Endothelial cell of umbilical vein (primary cell): ENCODE results near the gene PDGFB. TPM values are rescaled to one million over a fixed set of nuclear protein-coding genes. Genes with fewer than 3 reads are reported as not detected.

Experiments used
- BruUV-seq: library from RNA; stranded (reverse); fragments of 400-500 nt; replicated peaks from 2 replicates; lab custom pipeline; 2021; lab: Mats Ljungman, UMichigan
- CTCF ChIA-PET: fragments of 300-600, 350-600 bp; sonication (Branson Sonifier 250); formaldehyde crosslinking; loops from one replicate; lab custom pipeline; 2021; ENCODE audit warnings: antibody characterized with exemption, inconsistent platforms; lab: Charles Lee
- POLR2A ChIA-PET: fragments of 300-600, 350-600 bp; sonication (Branson Sonifier 250); formaldehyde crosslinking; loops from one replicate; lab custom pipeline; 2021; ENCODE audit warnings: antibody characterized with exemption, inconsistent platforms; lab: Charles Lee
- DNase-seq: peaks from one replicate; pipeline ENCODE4 v3.0.0-alpha.2; 2011; ENCODE audit warnings: low read depth, low spot score
- FAIRE-seq: peaks from 2 replicates; lab custom pipeline; 2011; peaks lifted over from hg19 to GRCh38; lab: Jason Lieb, UNC
- H2AFZ ChIP-seq: 2 replicates; pipeline ENCODE4 v1.6.0; 2012; ENCODE audit warnings: low read depth, low read length, control low read depth, inconsistent platforms
- H3K27ac ChIP-seq: 2 replicates; pipeline ENCODE4 v1.5.1; 2011; ENCODE audit warnings: low read depth, mild to moderate bottlenecking, control low read depth, low read length, moderate library complexity; ENCODE audit not compliant: insufficient read depth
- H3K27me3 ChIP-seq, 2 experiments: 2 replicates each; pipeline versions ENCODE4 v1.6.0 to v1.6.1; 2011; ENCODE audit warnings: low read length in 2 of 2, mixed read lengths in 1 of 2; ENCODE audit not compliant: control insufficient read depth in 2 of 2, insufficient read depth in 2 of 2
- H3K36me3 ChIP-seq, 2 experiments: 2 replicates in 1 of 2; 3 replicates in 1 of 2; pipeline ENCODE4 v1.5.1; 2011; ENCODE audit warnings: low read length in 2 of 2, mild to moderate bottlenecking in 1 of 2, moderate library complexity in 1 of 2; ENCODE audit not compliant: control insufficient read depth in 2 of 2, insufficient read depth in 2 of 2; ENCODE audit errors: extremely low read depth in 1 of 2
- H3K4me1 ChIP-seq: 3 replicates; pipeline ENCODE4 v1.5.1; 2011; ENCODE audit warnings: mild to moderate bottlenecking, low read length; ENCODE audit not compliant: control insufficient read depth, insufficient read depth; ENCODE audit errors: extremely low read depth
- H3K4me2 ChIP-seq: 2 replicates; pipeline ENCODE4 v1.6.1; 2011; ENCODE audit warnings: low read length, control low read depth, mixed read lengths; ENCODE audit not compliant: insufficient read depth
- H3K4me3 ChIP-seq, 3 experiments: fragments of 200-600 bp in 1 of 3; sonication (generic), shearing (Covaris generic) in 1 of 3; replicated peaks in 1 of 3; 2 replicates each; pipeline ENCODE4 v1.5.1; 2011 to 2016; ENCODE audit warnings: control low read depth in 3 of 3, low read length in 3 of 3, mild to moderate bottlenecking in 2 of 3, inconsistent platforms in 1 of 3, low read depth in 1 of 3, moderate library complexity in 1 of 3; ENCODE audit not compliant: insufficient read depth in 1 of 3
- H3K79me2 ChIP-seq: 2 replicates; pipeline ENCODE4 v1.6.0; 2012; ENCODE audit warnings: low read length, inconsistent platforms; ENCODE audit not compliant: control insufficient read depth, insufficient read depth
- H3K9ac ChIP-seq: replicated peaks from 2 replicates; pipeline ENCODE3; 2011; ENCODE audit warnings: low read length, control low read depth; ENCODE audit not compliant: insufficient read depth; ENCODE audit errors: extremely low read depth
- H3K9me1 ChIP-seq: replicated peaks from 3 replicates; pipeline ENCODE4 v1.6.0; 2011; ENCODE audit warnings: mild to moderate bottlenecking, low read length; ENCODE audit not compliant: control insufficient read depth, insufficient read depth; ENCODE audit errors: extremely low read depth
- H3K9me3 ChIP-seq: replicated peaks from 2 replicates; pipeline ENCODE4 v1.5.1; 2012; ENCODE audit warnings: low read length, inconsistent platforms; ENCODE audit not compliant: control insufficient read depth, insufficient read depth
- H4K20me1 ChIP-seq: replicated peaks from 2 replicates; pipeline ENCODE3; 2011; ENCODE audit warnings: mild to moderate bottlenecking, low read length; ENCODE audit not compliant: control insufficient read depth, insufficient read depth; ENCODE audit errors: extremely low read depth
- CTCF ChIP-seq, 2 donors: IDR thresholded peaks; 1 replicate in 1 of 2; 2 replicates in 1 of 2; pipeline ENCODE4 v1.5.1; 2011; ENCODE audit warnings: low read length in 2 of 2, mild to moderate bottlenecking in 2 of 2, moderate library complexity in 2 of 2, control low read depth in 1 of 2, inconsistent platforms in 1 of 2, low read depth in 1 of 2; ENCODE audit not compliant: insufficient read depth in 1 of 2; ENCODE audit errors: extremely low read depth in 1 of 2
- JUN ChIP-seq: IDR thresholded peaks from 2 replicates; pipeline ENCODE4 v1.6.1; 2011; ENCODE audit warnings: borderline replicate concordance, low read depth; ENCODE audit not compliant: insufficient read length, insufficient read depth
- POLR2A ChIP-seq: IDR thresholded peaks from 2 replicates; pipeline ENCODE4 v1.6.1; 2012; ENCODE audit warnings: low read depth, mild to moderate bottlenecking, control low read depth, low read length
- POLR2AphosphoS5 ChIP-seq: IDR thresholded peaks from 2 replicates; pipeline ENCODE4 v1.6.1; 2012; ENCODE audit warnings: low read depth, mild to moderate bottlenecking, control low read depth, low read length, moderate library complexity; ENCODE audit not compliant: insufficient read depth
- dilution Hi-C: fragments of 300-500 bp; cut with MboI; formaldehyde crosslinking; loops from one replicate; pipeline ENCODE4 v1.15.0; 2019; ENCODE audit warnings: low sequenced_read_pairs; ENCODE audit not compliant: extremely low pct_ligation_motif_present
- intact Hi-C: fragments of 100-400 bp; cut with micrococcal nuclease; formaldehyde crosslinking; loops from one replicate; pipeline ENCODE4 v1.10.0; 2022
- polyA plus RNA-seq, 4 experiments: library from polyadenylated mRNA; depleted of rRNA in 3 of 4; stranded (reverse) in 3 of 4; unstranded in 1 of 4; fragments of >200 nt; gene quantifications; 2 replicates each; pipeline versions ENCODE4 v1.2.1 to v1.2.3, GENCODE V29; 2011 to 2012; ENCODE audit warnings: missing spikeins in 1 of 4
- total RNA-seq: library from RNA; stranded (reverse); gene quantifications from 2 replicates; pipeline ENCODE4 v1.2.3, GENCODE V29; 2021

PDGFB gene
- total and polyA plus RNA-seq, 2 donors (not counting 3 experiments of a cell fraction or from before 2014, with no cell fraction given) = 135 to 240 TPM

DNA sequence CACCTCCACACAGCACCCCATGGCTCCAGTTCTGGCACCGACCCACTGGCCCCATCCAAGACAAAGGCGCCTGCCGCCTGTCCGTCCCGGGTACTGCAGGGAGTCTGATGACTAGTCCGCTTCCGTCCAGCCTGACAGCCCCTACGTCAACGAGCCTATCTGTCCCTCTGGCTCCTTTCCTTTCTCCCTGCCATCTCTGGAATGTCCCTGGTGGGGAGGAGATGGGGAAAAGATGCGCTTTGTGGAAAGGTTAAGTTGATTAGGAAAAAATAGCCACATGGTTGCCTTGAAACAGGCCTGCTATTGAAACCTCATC, 10.4 kb downstream of the PDGFB start:
- H3K4me2 ChIP-seq = no peak overlapping the region
- peaks cover 77% of the 10 kb centered on the region for H3K79me2 ChIP-seq
- DNase-seq (peak; percentile 61), FAIRE-seq (peak; percentile 90)
- H4K20me1 ChIP-seq = peaks cover 4% of the 10 kb centered on the region
- POLR2A ChIA-PET = interaction anchor here (0.5 to 1.7 kb wide), 2 partner anchors 60 to 289 kb away, joined by 5 to 10 read pairs; no protein-coding TSS in a partner anchor
- H3K9ac ChIP-seq = peak overlapping the region; percentile 71
- no peak overlapping the region for H2AFZ ChIP-seq
- TF ChIP-seq POLR2AphosphoS5 (no peak), POLR2A (no peak), CTCF (IDR thresholded peaks at IDR 0.05; ENCODE audit: extremely low read depth in 1 of 2, insufficient read depth in 1 of 2, low read depth in 1 of 2, low read length in 2 of 2) (peak in 1 of 2 donors; percentile 20), JUN (peak; percentile 38)
- dilution Hi-C loops (no loop called here), intact Hi-C loops (loop anchor here (1.0 to 10.0 kb wide), 2 partner anchors 60 to 360 kb away; partner anchors contain the start of gene CBX6)
- no TSS peak for BruUV-seq
- H3K27me3 ChIP-seq = no peaks in the 10 kb centered on the region
- CTCF ChIA-PET = interaction anchor here (1.5 to 2.6 kb wide), 3 partner anchors 19 to 77 kb away, joined by 3 to 13 read pairs (median 8); no protein-coding TSS in a partner anchor
- H3K4me1 ChIP-seq = peaks cover 85% of the 10 kb centered on the region
- H3K27ac ChIP-seq = peak overlapping the region; percentile 88
- H3K9me1 ChIP-seq = no peaks in the 10 kb centered on the region
- H3K4me3 ChIP-seq = no peak overlapping the region
- H3K36me3 ChIP-seq = peaks cover 35 to 59% of the 10 kb centered on the region in 2 experiments
- no peaks in the 10 kb centered on the region for H3K9me3 ChIP-seq
